OCI-LY1 (cell line): ENCODE results near the gene TMEM131.

ENCODE experiments used
- H2AFZ ChIP-seq: fragments of 200-600 bp; sonication (generic), shearing (Covaris generic); 2 replicates; pipeline ENCODE4 v1.6.0; 2014; ENCODE audit warnings: antibody characterized with exemption, mild to moderate bottlenecking, low read length
- H3F3A ChIP-seq: fragments of 200-600 bp; sonication (generic), shearing (Covaris generic); 2 replicates; pipeline ENCODE4 v1.6.0; 2014; ENCODE audit warnings: mild to moderate bottlenecking, antibody characterized with exemption, low read length, moderate library complexity; ENCODE audit not compliant: insufficient read depth
- H3K27ac ChIP-seq: fragments of 200-600 bp; sonication (generic); 2 replicates; pipeline ENCODE4 v1.5.1; 2014; ENCODE audit warnings: low read length, mixed run types, mild to moderate bottlenecking, low read depth; ENCODE audit not compliant: poor library complexity, severe bottlenecking
- H3K27me3 ChIP-seq: fragments of 200-600 bp; sonication (generic); 2 replicates; pipeline ENCODE4 v1.6.0; 2014; ENCODE audit warnings: antibody characterized with exemption, mild to moderate bottlenecking, low read length, moderate library complexity; ENCODE audit not compliant: insufficient read depth
- H3K36me3 ChIP-seq: fragments of 200-600 bp; sonication (generic); 2 replicates; pipeline ENCODE4 v1.6.1; 2014; ENCODE audit warnings: mild to moderate bottlenecking, antibody characterized with exemption, low read length, moderate library complexity, mixed read lengths; ENCODE audit not compliant: insufficient read depth
- H3K4me1 ChIP-seq: fragments of 200-600 bp; sonication (generic); 2 replicates; pipeline ENCODE4 v1.5.1; 2014; ENCODE audit warnings: mild to moderate bottlenecking, low read length, moderate library complexity; ENCODE audit not compliant: insufficient read depth, severe bottlenecking
- H3K4me2 ChIP-seq: fragments of 200-600 bp; sonication (generic), shearing (Covaris generic); 2 replicates; pipeline ENCODE4 v1.6.1; 2014; ENCODE audit warnings: low read length
- H3K4me3 ChIP-seq: fragments of 200-600 bp; sonication (generic); 2 replicates; pipeline ENCODE4 v1.5.1; 2014; ENCODE audit warnings: low read length, low read depth, mild to moderate bottlenecking, mixed read lengths; ENCODE audit not compliant: poor library complexity, severe bottlenecking
- H3K79me2 ChIP-seq: fragments of 200-600 bp; shearing (Covaris generic); 2 replicates; pipeline ENCODE4 v1.6.1; 2016; ENCODE audit warnings: mixed run types, low read length, mixed read lengths; ENCODE audit not compliant: insufficient read depth
- H3K9ac ChIP-seq: fragments of 200-600 bp; sonication (generic), shearing (Covaris generic); 2 replicates; pipeline ENCODE4 v1.6.1; 2014; ENCODE audit warnings: mild to moderate bottlenecking, low read length, mixed read lengths
- H3K9me2 ChIP-seq: fragments of 200-600 bp; sonication (generic), shearing (Covaris generic); 2 replicates; pipeline ENCODE4 v1.6.1; 2014; ENCODE audit warnings: low read depth, mild to moderate bottlenecking, low read length, mixed read lengths
- H3K9me3 ChIP-seq: fragments of 200-600 bp; shearing (Covaris generic); 2 replicates; pipeline ENCODE4 v1.6.1; 2014; ENCODE audit warnings: low read length, mixed read lengths
- H4K20me1 ChIP-seq: fragments of 200-600 bp; sonication (generic), shearing (Covaris generic); 2 replicates; pipeline ENCODE4 v1.6.0; 2016; ENCODE audit warnings: mild to moderate bottlenecking, low read length; ENCODE audit not compliant: insufficient read depth
- CTCF ChIP-seq: fragments of 200-600 bp; sonication (generic), shearing (Covaris generic); IDR thresholded peaks from 2 replicates; pipeline ENCODE4 v1.5.1; 2017; ENCODE audit warnings: mild to moderate bottlenecking, antibody characterized with exemption, low read length, moderate library complexity, mixed read lengths
- EZH2 ChIP-seq: fragments of 200-600 bp; sonication (generic), shearing (Covaris generic); IDR thresholded peaks from 2 replicates; pipeline ENCODE4 v1.8.0; 2017; ENCODE audit warnings: borderline replicate concordance, mixed run types, mild to moderate bottlenecking, antibody characterized with exemption, low read length, moderate library complexity, mixed read lengths

Gene TMEM131

GRCh38 chr2:98004613-98005012, 8.9 kb upstream of the TMEM131 start:
- Histone ChIP-seq H3F3A (no peaks in the 10 kb centered on the region), H3K4me1 (peaks cover 30% of the 10 kb centered on the region), H3K27ac (no peak overlapping the region), H3K9ac (no peak overlapping the region), H2AFZ (no peak overlapping the region), H3K9me3 (no peaks in the 10 kb centered on the region), H3K79me2 (no peaks in the 10 kb centered on the region), H3K27me3 (no peaks in the 10 kb centered on the region), H3K4me3 (no peak overlapping the region), H3K4me2 (no peak overlapping the region), H4K20me1 (no peaks in the 10 kb centered on the region), H3K9me2 (no peaks in the 10 kb centered on the region), H3K36me3 (no peaks in the 10 kb centered on the region)
- no peak for TF ChIP-seq EZH2
- no peak for TF ChIP-seq CTCF

- Histone ChIP-seq H4K20me1 (no peaks in the 10 kb centered on the region), H3K4me1 (peaks cover 24% of the 10 kb centered on the region), H2AFZ (no peak overlapping the region), H3K27me3 (no peaks in the 10 kb centered on the region), H3K4me2 (no peak overlapping the region), H3F3A (no peaks in the 10 kb centered on the region), H3K4me3 (no peak overlapping the region), H3K27ac (no peak overlapping the region), H3K9me3 (no peaks in the 10 kb centered on the region), H3K9ac (no peak overlapping the region), H3K9me2 (no peaks in the 10 kb centered on the region), H3K36me3 (no peaks in the 10 kb centered on the region), H3K79me2 (no peaks in the 10 kb centered on the region)
- no peak for TF ChIP-seq CTCF
- no peak for TF ChIP-seq EZH2
Measured at GRCh38 chr2:98004047-98004446, 8.3 kb upstream of the TMEM131 start.

- no peaks in the 10 kb centered on the region for H3K9me2 ChIP-seq
- TF ChIP-seq CTCF (no peak), EZH2 (no peak)
- no peak overlapping the region for H2AFZ ChIP-seq
- H3K79me2 ChIP-seq = peaks cover 2% of the 10 kb centered on the region
- no peaks in the 10 kb centered on the region for H3K9me3 ChIP-seq
- no peaks in the 10 kb centered on the region for H3K27me3 ChIP-seq
- H3K9ac ChIP-seq = no peak overlapping the region
- H3K27ac ChIP-seq = no peak overlapping the region
- no peaks in the 10 kb centered on the region for H3K36me3 ChIP-seq
- H4K20me1 ChIP-seq = no peaks in the 10 kb centered on the region
- H3F3A ChIP-seq = no peaks in the 10 kb centered on the region
- H3K4me3 ChIP-seq = no peak overlapping the region
- H3K4me2 ChIP-seq = no peak overlapping the region
- H3K4me1 ChIP-seq = peaks cover 18% of the 10 kb centered on the region
Measured at GRCh38 chr2:97999536-97999935, 3.8 kb upstream of the TMEM131 start.
